BLaER1 treated with 17β-estradiol and CSF1 and Interleukin-3, amounts not matched to agents 10 nM and 100 nM (cell line): Measurements from ENCODE around the gene LMO3.

Experiments
- H3K27ac ChIP-seq, 11 experiments: shearing (Covaris generic); formaldehyde crosslinking; 2 replicates each; pipeline ENCODE4 v1.8.1; 2022
- H3K27me3 ChIP-seq, 11 experiments: shearing (Covaris generic); formaldehyde crosslinking; 2 replicates each; pipeline ENCODE4 v1.8.1; 2022
- H3K36me3 ChIP-seq, 11 experiments: shearing (Covaris generic); formaldehyde crosslinking; 2 replicates each; pipeline ENCODE4 v1.8.1; 2022
- H3K4me1 ChIP-seq, 10 experiments: shearing (Covaris generic); formaldehyde crosslinking; 2 replicates each; pipeline ENCODE4 v1.8.1; 2022
- H3K4me2 ChIP-seq, 11 experiments: shearing (Covaris generic); formaldehyde crosslinking; 2 replicates each; pipeline ENCODE4 v1.8.1; 2022
- H3K4me3 ChIP-seq, 10 experiments: shearing (Covaris generic); formaldehyde crosslinking; 2 replicates each; pipeline ENCODE4 v1.8.1; 2022
- H3K9ac ChIP-seq, 11 experiments: shearing (Covaris generic); formaldehyde crosslinking; 2 replicates each; pipeline ENCODE4 v1.8.1; 2022
- H3K9me3 ChIP-seq, 11 experiments: shearing (Covaris generic); formaldehyde crosslinking; replicated peaks in 1 of 11; 2 replicates each; pipeline ENCODE4 v1.8.1; 2022
- H4K20me1 ChIP-seq, 11 experiments: shearing (Covaris generic); formaldehyde crosslinking; 2 replicates each; pipeline ENCODE4 v1.8.1; 2022
- Cebpa-rat ChIP-seq, 11 experiments: shearing (Covaris generic); IDR thresholded peaks; 2 replicates each; pipeline ENCODE4 v1.8.1; 2022

Gene LMO3

DNA sequence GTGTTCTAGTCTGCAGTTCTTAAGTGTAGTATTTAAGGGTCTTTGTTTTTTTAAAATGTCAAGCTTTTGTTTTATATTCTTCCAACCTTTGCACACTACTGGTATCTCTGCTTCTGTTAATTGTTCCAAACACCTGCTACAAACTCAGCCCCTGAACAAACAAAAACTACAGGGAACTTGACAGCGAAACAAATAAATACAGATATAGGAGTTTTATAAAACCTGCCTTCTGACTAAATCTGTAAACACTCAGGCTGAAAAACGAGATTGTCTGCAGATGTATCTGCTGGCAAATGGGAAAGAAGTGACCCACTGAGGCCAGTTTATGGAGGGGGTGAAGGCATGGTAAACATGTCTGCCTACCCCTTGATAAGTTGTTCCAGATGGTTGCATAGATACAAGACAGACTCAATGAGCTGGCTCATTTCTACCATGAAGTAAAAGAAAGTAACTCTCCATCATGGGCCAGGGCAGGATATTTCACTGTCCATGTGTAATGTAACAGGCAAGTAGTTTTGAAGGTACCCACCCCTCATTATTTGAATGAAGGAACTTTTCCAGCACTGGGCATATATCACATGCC, 75.6 kb downstream of the LMO3 start:
- no peak overlapping the region for H3K9ac ChIP-seq
- H3K27ac ChIP-seq: no peak overlapping the region
- no peaks in the 10 kb centered on the region for H3K27me3 ChIP-seq
- H4K20me1 ChIP-seq: no peaks in the 10 kb centered on the region
- H3K4me1 ChIP-seq: no peaks in the 10 kb centered on the region
- H3K36me3 ChIP-seq: no peaks in the 10 kb centered on the region
- no peaks in the 10 kb centered on the region for H3K9me3 ChIP-seq
- H3K4me3 ChIP-seq: no peak overlapping the region
- no peak for TF ChIP-seq Cebpa-rat (IDR thresholded peaks at IDR 0.05)
- no peak overlapping the region for H3K4me2 ChIP-seq

DNA sequence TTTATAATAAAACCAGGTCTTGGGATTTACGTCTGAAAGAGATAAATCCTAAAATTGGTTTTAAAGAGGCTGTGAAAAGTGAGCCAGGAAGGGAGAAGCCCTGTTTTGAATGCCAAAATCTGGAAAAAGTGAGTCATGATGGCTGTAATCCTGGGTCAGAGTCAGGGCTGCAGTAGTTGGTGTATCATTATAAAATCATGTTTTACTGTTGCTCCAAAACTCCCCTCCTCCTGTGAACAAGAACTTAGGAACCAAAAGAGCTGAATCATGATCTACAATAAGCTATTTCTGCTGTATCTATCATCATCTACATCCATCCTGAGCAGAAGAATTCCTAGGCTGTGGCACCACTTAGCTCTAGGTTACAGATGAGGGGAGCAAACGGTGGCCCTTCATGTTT, 79.3 kb downstream of the LMO3 start:
- Histone ChIP-seq H3K9me3 (no peaks in the 10 kb centered on the region), H3K4me3 (no peak overlapping the region), H3K27me3 (no peaks in the 10 kb centered on the region), H3K4me1 (peaks cover 0 to 12% (median 0%) of the 10 kb centered on the region in 10 experiments; a peak in 7 of 20 replicates), H3K36me3 (no peaks in the 10 kb centered on the region), H3K27ac (no peak overlapping the region), H4K20me1 (no peaks in the 10 kb centered on the region), H3K4me2 (no peak overlapping the region), H3K9ac (no peak overlapping the region)
- no peak for TF ChIP-seq Cebpa-rat (IDR thresholded peaks at IDR 0.05)

DNA sequence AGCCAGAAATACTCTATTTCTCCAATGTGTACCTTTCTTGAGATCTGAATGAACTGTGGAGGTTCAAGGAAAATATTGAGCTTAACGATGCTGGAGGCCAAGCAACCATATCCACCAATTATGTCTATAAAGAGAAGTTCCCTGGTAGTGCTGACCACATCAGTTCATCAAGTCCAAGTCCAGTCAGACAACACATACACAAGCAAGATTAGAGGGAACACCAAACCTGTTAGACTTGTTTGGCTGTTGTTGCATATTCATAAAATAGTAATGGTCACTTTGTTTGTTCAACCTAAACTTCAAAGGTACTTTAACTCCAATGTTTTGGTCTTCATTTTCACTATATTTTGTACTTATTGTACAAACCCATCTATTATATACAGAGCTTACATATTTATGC, 81.6 kb downstream of the LMO3 start:
- peaks cover 0 to 12% (median 0%) of the 10 kb centered on the region in 10 experiments; a peak in 7 of 20 replicates for H3K4me1 ChIP-seq
- H3K27me3 ChIP-seq: no peaks in the 10 kb centered on the region
- no peaks in the 10 kb centered on the region for H3K36me3 ChIP-seq
- no peak overlapping the region for H3K9ac ChIP-seq
- no peak for TF ChIP-seq Cebpa-rat (IDR thresholded peaks at IDR 0.05)
- peak overlapping the region in 1 of 11 experiments; percentile 29; a peak in 1 of 22 replicates for H3K4me2 ChIP-seq
- H3K4me3 ChIP-seq: no peak overlapping the region
- no peaks in the 10 kb centered on the region for H3K9me3 ChIP-seq
- peak overlapping the region in 3 of 11 experiments; percentile 40 to 57 (median 43); a peak in 3 of 22 replicates for H3K27ac ChIP-seq
- no peaks in the 10 kb centered on the region for H4K20me1 ChIP-seq

DNA sequence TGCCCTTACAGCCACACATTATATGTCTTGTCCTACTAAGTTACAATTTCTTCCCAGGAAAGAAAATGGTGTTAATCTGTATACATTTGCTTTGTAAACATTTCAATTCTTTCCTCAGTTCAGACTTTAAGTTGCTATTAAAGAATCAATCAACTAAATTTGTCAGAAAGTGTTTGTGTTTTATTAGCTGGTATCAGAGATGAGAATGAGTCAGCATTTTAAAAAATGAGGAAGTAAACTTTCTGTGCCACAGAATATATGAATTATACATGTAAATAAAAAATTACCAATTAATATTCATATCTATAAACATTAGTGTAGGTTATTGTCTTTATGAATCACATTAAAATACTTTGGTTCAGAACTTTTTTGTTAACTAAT, 82.0 kb downstream of the LMO3 start:
- Histone ChIP-seq H4K20me1 (no peaks in the 10 kb centered on the region), H3K27me3 (no peaks in the 10 kb centered on the region), H3K36me3 (no peaks in the 10 kb centered on the region), H3K9ac (no peak overlapping the region), H3K4me2 (peak overlapping the region in 1 of 11 experiments; percentile 29; a peak in 3 of 22 replicates), H3K9me3 (no peaks in the 10 kb centered on the region), H3K4me1 (peaks cover 0 to 12% (median 0%) of the 10 kb centered on the region in 10 experiments; a peak in 7 of 20 replicates), H3K4me3 (no peak overlapping the region), H3K27ac (peak overlapping the region in 4 of 11 experiments; percentile 22 to 57 (median 34); a peak in 2 of 22 replicates)
- TF ChIP-seq Cebpa-rat (IDR thresholded peaks at IDR 0.05): no peak

DNA sequence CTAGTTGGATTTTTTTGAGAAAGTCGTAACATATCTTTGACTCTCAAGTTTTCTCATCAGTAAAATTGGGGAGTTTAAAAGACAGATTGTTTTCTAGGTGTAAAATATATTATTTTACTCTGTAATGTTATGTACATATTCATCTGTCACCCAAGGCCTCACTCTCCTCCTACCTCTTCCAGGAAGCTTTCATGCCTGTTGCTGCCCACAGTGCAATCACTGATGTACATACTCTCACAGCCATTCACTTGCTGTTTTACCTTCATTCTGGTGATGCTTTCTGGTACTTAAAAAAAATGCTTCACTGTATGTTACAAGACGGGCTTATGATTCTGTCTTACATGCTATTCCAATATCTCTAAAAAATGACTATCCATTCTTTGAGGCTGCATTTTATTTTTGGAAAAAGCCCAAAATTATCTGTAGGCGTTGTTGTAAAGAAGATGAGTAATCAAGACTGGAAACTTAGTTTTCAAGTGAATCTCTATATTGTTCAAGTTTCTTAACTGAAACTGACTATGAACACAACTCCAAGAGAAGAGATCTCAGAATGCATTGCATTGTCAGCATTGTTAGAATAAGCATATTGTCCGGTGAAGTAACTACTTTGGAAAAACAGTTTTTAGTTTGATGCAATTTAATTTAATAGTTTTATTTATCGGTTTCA, 82.5 kb downstream of the LMO3 start:
- no peaks in the 10 kb centered on the region for H3K36me3 ChIP-seq
- H4K20me1 ChIP-seq: no peaks in the 10 kb centered on the region
- no peak for TF ChIP-seq Cebpa-rat (IDR thresholded peaks at IDR 0.05)
- no peak overlapping the region for H3K9ac ChIP-seq
- H3K4me1 ChIP-seq: peaks cover 0 to 12% (median 0%) of the 10 kb centered on the region in 10 experiments; a peak in 7 of 20 replicates
- no peak overlapping the region for H3K4me3 ChIP-seq
- H3K9me3 ChIP-seq: no peaks in the 10 kb centered on the region
- peak overlapping the region in 4 of 11 experiments; percentile 22 to 57 (median 34); a peak in 1 of 22 replicates for H3K27ac ChIP-seq
- peak overlapping the region in 2 of 11 experiments; percentile 4 to 29; a peak in 3 of 22 replicates for H3K4me2 ChIP-seq
- H3K27me3 ChIP-seq: no peaks in the 10 kb centered on the region

DNA sequence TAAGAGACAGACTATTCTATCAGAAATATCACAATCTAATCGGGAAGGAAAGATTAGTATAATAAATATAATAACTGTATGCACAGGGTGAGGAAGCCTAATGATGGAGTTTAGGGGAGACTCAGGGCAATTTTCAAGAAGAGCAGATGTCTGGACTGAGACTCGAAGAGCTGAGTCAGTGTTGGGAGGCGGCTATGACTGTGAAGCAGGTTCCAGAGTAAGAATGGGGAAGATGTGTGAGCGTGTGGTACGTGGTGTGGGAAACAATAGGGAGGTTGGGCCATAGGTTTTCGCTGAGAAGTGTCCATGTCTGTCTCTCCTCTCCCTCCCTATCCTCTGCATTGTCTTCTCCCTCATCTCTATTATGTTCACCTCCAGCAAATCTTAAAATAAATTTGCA, 85.6 kb downstream of the LMO3 start:
- H3K27me3 ChIP-seq: no peaks in the 10 kb centered on the region
- TF ChIP-seq Cebpa-rat (IDR thresholded peaks at IDR 0.05): no peak
- no peaks in the 10 kb centered on the region for H4K20me1 ChIP-seq
- H3K9me3 ChIP-seq: no peaks in the 10 kb centered on the region
- H3K4me3 ChIP-seq: no peak overlapping the region
- peaks cover 0 to 12% (median 0%) of the 10 kb centered on the region in 10 experiments; a peak in 7 of 20 replicates for H3K4me1 ChIP-seq
- H3K36me3 ChIP-seq: no peaks in the 10 kb centered on the region
- no peak overlapping the region for H3K27ac ChIP-seq
- H3K4me2 ChIP-seq: no peak overlapping the region
- no peak overlapping the region for H3K9ac ChIP-seq

DNA sequence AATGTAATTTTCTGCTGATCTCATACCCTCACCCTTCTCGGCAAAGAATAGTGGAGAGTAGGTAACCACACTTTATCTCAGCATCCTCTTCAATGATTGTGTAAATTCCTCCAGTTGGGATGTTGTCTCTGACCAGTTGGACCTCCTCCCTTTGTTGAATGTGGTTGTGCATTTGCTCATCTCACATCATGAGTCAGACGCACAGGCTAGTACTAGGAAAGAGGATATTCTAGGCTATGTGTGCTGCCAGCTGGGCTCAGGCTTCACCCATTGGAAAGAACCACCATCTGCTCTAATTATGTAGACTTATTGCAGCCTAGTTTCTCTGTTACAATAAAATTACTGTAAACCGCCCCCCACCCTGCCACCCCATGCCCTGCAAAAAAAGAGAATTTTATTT, 90.3 kb downstream of the LMO3 start:
- Histone ChIP-seq H3K9ac (no peak overlapping the region), H4K20me1 (no peaks in the 10 kb centered on the region), H3K4me1 (no peaks in the 10 kb centered on the region), H3K27me3 (no peaks in the 10 kb centered on the region), H3K27ac (no peak overlapping the region), H3K4me3 (no peak overlapping the region), H3K4me2 (no peak overlapping the region), H3K36me3 (no peaks in the 10 kb centered on the region), H3K9me3 (no peaks in the 10 kb centered on the region; a peak in 2 of 22 replicates)
- TF ChIP-seq Cebpa-rat (IDR thresholded peaks at IDR 0.05): no peak

DNA sequence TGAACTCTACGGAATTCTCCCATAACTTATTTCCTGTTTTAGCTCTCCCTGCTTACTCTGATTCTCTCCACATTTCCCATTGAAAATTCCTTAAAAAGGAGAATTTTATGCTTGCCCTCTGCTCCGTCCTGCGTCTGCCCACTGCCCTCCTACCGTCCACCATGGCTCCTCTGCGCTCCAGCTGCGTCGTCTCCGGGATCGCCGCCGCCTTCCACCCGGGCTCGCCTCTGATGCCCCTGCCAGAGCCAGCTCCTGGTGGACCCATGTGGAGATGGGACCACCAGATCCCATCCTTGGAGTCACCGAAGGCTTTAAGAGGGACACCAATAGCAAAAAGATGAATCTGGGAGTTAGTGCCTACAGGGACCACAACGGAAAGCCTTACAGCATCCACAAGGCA, 92.7 kb downstream of the LMO3 start:
- no peaks in the 10 kb centered on the region for H3K36me3 ChIP-seq
- no peak overlapping the region for H3K27ac ChIP-seq
- TF ChIP-seq Cebpa-rat (IDR thresholded peaks at IDR 0.05): no peak
- H3K27me3 ChIP-seq: no peaks in the 10 kb centered on the region
- H3K4me3 ChIP-seq: no peak overlapping the region
- no peaks in the 10 kb centered on the region for H3K4me1 ChIP-seq
- no peaks in the 10 kb centered on the region; a peak in 2 of 22 replicates for H3K9me3 ChIP-seq
- no peaks in the 10 kb centered on the region for H4K20me1 ChIP-seq
- H3K9ac ChIP-seq: no peak overlapping the region
- H3K4me2 ChIP-seq: no peak overlapping the region

DNA sequence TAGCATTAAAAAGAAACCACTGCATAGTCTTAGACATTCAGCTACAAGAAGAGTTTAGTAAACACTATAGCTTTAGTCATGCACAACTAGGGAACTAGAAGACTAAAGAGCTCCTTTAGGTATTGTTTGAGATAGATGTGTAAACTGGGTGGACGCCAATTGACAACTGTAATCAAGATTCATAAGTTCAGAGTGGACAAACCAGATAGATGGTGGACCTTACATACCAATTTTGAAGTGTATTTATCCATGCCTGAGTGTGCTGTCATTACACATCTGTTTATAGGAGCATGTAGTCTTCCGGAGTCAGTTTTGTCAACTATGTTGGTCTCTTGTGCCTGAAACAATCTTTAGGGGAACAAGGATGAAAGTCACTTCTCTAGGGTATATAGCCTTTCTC, 96.6 kb downstream of the LMO3 start:
- Histone ChIP-seq H3K4me1 (no peaks in the 10 kb centered on the region), H3K27me3 (no peaks in the 10 kb centered on the region), H3K27ac (no peak overlapping the region), H3K36me3 (no peaks in the 10 kb centered on the region), H3K9me3 (no peaks in the 10 kb centered on the region; a peak in 2 of 22 replicates), H4K20me1 (no peaks in the 10 kb centered on the region), H3K4me2 (no peak overlapping the region), H3K4me3 (no peak overlapping the region), H3K9ac (no peak overlapping the region)
- TF ChIP-seq Cebpa-rat (IDR thresholded peaks at IDR 0.05): no peak

DNA sequence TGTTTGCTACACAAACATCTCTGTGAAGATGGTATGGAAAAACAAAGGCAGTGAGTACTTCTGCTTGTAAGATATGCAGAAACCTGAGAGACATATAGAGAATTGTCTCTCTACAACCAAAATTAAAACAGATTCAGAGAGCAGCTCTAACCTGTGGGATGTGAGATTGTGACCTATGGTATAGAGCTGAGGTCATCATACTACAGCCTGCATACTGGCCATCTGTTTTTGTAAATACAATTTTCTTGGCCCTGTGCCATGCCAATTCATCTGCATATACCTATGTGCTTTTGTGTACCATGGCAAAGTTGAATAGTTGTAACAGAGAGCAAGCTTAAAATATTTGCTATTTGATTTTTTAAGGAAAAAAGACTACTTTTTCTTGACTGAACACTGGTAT, 99.6 kb downstream of the LMO3 start:
- Histone ChIP-seq H3K36me3 (no peaks in the 10 kb centered on the region), H3K9ac (no peak overlapping the region), H3K4me1 (no peaks in the 10 kb centered on the region), H3K4me2 (no peak overlapping the region), H3K9me3 (no peaks in the 10 kb centered on the region), H3K27me3 (no peaks in the 10 kb centered on the region), H4K20me1 (no peaks in the 10 kb centered on the region), H3K4me3 (no peak overlapping the region), H3K27ac (no peak overlapping the region)
- no peak for TF ChIP-seq Cebpa-rat (IDR thresholded peaks at IDR 0.05)
